ENCODE data around the gene MAG. TPM values are rescaled to one million over a fixed set of nuclear protein-coding genes. Genes with fewer than 3 reads are reported as not detected.

The MAG gene
- total RNA-seq, 1 experiment from 2014 or later: 0.41 TPM

DNA sequence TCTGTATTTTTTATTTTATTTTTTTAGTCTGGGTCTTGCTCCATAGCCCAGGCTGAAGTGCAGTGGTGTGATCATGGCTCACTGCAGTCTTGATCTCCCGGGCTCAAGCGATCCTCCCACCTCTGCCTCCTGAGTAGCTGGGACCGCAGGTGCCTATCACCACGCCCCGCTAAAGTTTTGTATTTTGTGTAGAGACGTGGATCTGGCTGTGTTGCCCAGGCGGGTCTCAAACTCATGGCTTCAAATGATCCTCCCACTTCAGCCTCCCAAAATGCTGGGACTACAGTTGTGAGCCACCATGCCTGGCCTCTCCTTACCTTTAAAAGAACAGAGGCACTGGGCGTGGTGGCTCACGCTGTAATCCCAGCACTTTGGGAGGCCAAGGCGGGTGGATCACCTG is 4.2 kb upstream of the MAG start:
- intact Hi-C loops (cut with micrococcal nuclease; ENCODE audit: unreplicated experiment): no loop called here
- Mint-ChIP-seq H3K36me3 (ENCODE audit: insufficient read depth, unreplicated experiment) (peaks cover under 1% of the 10 kb centered on the region), H3K27ac (ENCODE audit: unreplicated experiment) (no peak overlapping the region), H3K4me1 (ENCODE audit: low read depth, unreplicated experiment) (no peaks in the 10 kb centered on the region), H3K27me3 (ENCODE audit: insufficient read depth, unreplicated experiment) (peaks cover 5% of the 10 kb centered on the region), H3K4me3 (ENCODE audit: unreplicated experiment) (no peak overlapping the region), H3K9me3 (ENCODE audit: unreplicated experiment) (no peaks in the 10 kb centered on the region)
- Histone ChIP-seq H3K36me3 (ENCODE audit: control insufficient read depth, insufficient read depth, low read length) (no peaks in the 10 kb centered on the region), H3K4me3 (ENCODE audit: low read depth, low read length) (no peak overlapping the region), H3K9me3 (no peaks in the 10 kb centered on the region), H3K4me1 (no peaks in the 10 kb centered on the region), H3K27me3 (replicated peaks; ENCODE audit: control insufficient read depth, insufficient read depth, low read length) (no peaks in the 10 kb centered on the region; the same call in 1 of the 2 replicates)
- DNase-seq: no peak
- BruUV-seq (replicated peaks): no TSS peak
- TF ChIP-seq, protein P1, sequence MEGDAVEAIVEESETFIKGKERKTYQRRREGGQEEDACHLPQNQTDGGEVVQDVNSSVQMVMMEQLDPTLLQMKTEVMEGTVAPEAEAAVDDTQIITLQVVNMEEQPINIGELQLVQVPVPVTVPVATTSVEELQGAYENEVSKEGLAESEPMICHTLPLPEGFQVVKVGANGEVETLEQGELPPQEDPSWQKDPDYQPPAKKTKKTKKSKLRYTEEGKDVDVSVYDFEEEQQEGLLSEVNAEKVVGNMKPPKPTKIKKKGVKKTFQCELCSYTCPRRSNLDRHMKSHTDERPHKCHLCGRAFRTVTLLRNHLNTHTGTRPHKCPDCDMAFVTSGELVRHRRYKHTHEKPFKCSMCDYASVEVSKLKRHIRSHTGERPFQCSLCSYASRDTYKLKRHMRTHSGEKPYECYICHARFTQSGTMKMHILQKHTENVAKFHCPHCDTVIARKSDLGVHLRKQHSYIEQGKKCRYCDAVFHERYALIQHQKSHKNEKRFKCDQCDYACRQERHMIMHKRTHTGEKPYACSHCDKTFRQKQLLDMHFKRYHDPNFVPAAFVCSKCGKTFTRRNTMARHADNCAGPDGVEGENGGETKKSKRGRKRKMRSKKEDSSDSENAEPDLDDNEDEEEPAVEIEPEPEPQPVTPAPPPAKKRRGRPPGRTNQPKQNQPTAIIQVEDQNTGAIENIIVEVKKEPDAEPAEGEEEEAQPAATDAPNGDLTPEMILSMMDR (IDR thresholded peaks at IDR 0.05; ENCODE audit: insufficient read depth in 1 of 2, low read depth in 1 of 2, low read length in 1 of 2, severe bottlenecking in 1 of 2, unreplicated experiment in 1 of 2): no peak
- CTCF ChIA-PET: no interaction called here
- POLR2A ChIA-PET: no interaction called here

DNA sequence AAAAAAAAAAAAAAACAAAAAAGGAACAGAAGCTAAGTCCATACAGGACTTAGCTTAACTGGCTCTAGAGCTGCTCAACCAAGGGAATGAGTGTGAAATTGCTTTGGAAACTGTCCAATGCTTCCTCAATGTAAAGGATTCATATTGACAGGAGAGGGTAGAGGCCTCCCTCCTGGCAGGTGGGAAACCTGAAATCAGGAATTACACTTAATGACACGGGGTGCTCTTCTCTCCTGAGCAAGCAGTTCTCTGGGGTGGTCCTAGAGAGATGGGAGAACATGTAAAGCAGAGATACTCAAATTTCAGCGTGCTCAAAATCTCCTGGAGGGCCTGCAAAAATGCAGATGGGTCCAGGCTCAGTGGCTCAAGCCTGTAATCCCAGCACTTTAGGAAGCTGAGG is 3.6 kb upstream of the MAG start:
- no peaks in the 10 kb centered on the region for H3K9me3 Mint-ChIP-seq (ENCODE audit: unreplicated experiment)
- no peaks in the 10 kb centered on the region for H3K36me3 Mint-ChIP-seq (ENCODE audit: insufficient read depth, unreplicated experiment)
- no peak for DNase-seq
- no TSS peak for BruUV-seq (replicated peaks)
- no peaks in the 10 kb centered on the region; the same call in 1 of the 2 replicates for H3K27me3 ChIP-seq (replicated peaks; ENCODE audit: control insufficient read depth, insufficient read depth, low read length)
- intact Hi-C loops (cut with micrococcal nuclease; ENCODE audit: unreplicated experiment): no loop called here
- no peak overlapping the region for H3K4me3 Mint-ChIP-seq (ENCODE audit: unreplicated experiment)
- ChIA-PET CTCF (no interaction called here), POLR2A (interaction anchor here (0.6 kb wide), 1 partner anchor 32 kb away, joined by 4 read pairs; no protein-coding TSS in a partner anchor)
- no peak overlapping the region for H3K4me3 ChIP-seq (ENCODE audit: low read depth, low read length)
- TF ChIP-seq, protein P1 (IDR thresholded peaks at IDR 0.05; ENCODE audit: insufficient read depth in 1 of 2, low read depth in 1 of 2, low read length in 1 of 2, severe bottlenecking in 1 of 2, unreplicated experiment in 1 of 2): no peak
- H3K27me3 Mint-ChIP-seq (ENCODE audit: insufficient read depth, unreplicated experiment): peaks cover 7% of the 10 kb centered on the region
- H3K9me3 ChIP-seq: no peaks in the 10 kb centered on the region
- H3K27ac Mint-ChIP-seq (ENCODE audit: unreplicated experiment): no peak overlapping the region
- no peaks in the 10 kb centered on the region for H3K36me3 ChIP-seq (ENCODE audit: control insufficient read depth, insufficient read depth, low read length)
- H3K4me1 Mint-ChIP-seq (ENCODE audit: low read depth, unreplicated experiment): no peaks in the 10 kb centered on the region
- no peaks in the 10 kb centered on the region for H3K4me1 ChIP-seq

DNA sequence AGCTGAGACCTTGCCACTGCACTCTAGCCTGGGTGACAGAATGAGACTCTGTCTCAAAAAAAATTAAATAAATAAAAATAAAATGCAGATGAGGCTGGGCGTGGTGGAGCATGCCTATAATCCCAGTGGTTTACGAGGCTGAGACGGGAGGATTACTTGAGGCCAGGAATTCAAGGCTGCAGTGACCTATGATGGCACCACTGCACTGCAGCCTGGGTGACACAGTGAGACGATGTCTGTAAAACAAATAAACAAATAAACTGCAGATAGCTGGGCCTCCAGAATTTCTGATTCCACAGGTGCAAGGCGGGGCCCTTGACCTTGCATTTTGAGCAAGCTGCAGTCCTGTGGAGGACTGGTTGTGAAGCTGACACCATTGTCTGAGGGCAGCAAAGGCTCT is 3.1 kb upstream of the MAG start:
- CTCF ChIA-PET: interaction anchor here (1.1 kb wide), 1 partner anchor 222 kb away, joined by 3 read pairs; no protein-coding TSS in a partner anchor
- H3K27ac Mint-ChIP-seq (ENCODE audit: unreplicated experiment): no peak overlapping the region

More for the DNA sequence above, 3.1 kb upstream of the MAG start:
- Histone ChIP-seq H3K9me3 (no peaks in the 10 kb centered on the region), H3K4me1 (peaks cover under 1% of the 10 kb centered on the region; the same call in 1 of the 2 replicates), H3K27me3 (replicated peaks; ENCODE audit: control insufficient read depth, insufficient read depth, low read length) (no peaks in the 10 kb centered on the region; the same call in 1 of the 2 replicates), H3K4me3 (ENCODE audit: low read depth, low read length) (no peak overlapping the region), H3K36me3 (ENCODE audit: control insufficient read depth, insufficient read depth, low read length) (no peaks in the 10 kb centered on the region)
- Mint-ChIP-seq H3K4me1 (ENCODE audit: low read depth, unreplicated experiment) (no peaks in the 10 kb centered on the region), H3K27me3 (ENCODE audit: insufficient read depth, unreplicated experiment) (peaks cover 5% of the 10 kb centered on the region), H3K4me3 (ENCODE audit: unreplicated experiment) (no peak overlapping the region), H3K9me3 (ENCODE audit: unreplicated experiment) (no peaks in the 10 kb centered on the region), H3K36me3 (ENCODE audit: insufficient read depth, unreplicated experiment) (no peaks in the 10 kb centered on the region)
- TF ChIP-seq, protein P1 (IDR thresholded peaks at IDR 0.05; ENCODE audit: insufficient read depth in 1 of 2, low read depth in 1 of 2, low read length in 1 of 2, severe bottlenecking in 1 of 2, unreplicated experiment in 1 of 2): no peak
- BruUV-seq (replicated peaks): no TSS peak
- DNase-seq: no peak
- POLR2A ChIA-PET: no interaction called here
- intact Hi-C loops (cut with micrococcal nuclease; ENCODE audit: unreplicated experiment): no loop called here
